HT-29 (cell line): Measurements from ENCODE around the gene ANKRD63. TPM values are rescaled to one million over a fixed set of nuclear protein-coding genes. Genes with fewer than 3 reads are reported as not detected.

ENCODE experiments used
- DNase-seq: peaks from one replicate; pipeline ENCODE4 v3.0.0-alpha.2; 2015; ENCODE audit warnings: low spot score
- total RNA-seq: library from RNA; depleted of rRNA; stranded (reverse); fragments of >200 nt; shearing (Covaris generic); gene quantifications from 2 replicates; pipeline ENCODE4 v1.2.3, GENCODE V29; 2014; rRNA removed

The ANKRD63 gene, protein sequence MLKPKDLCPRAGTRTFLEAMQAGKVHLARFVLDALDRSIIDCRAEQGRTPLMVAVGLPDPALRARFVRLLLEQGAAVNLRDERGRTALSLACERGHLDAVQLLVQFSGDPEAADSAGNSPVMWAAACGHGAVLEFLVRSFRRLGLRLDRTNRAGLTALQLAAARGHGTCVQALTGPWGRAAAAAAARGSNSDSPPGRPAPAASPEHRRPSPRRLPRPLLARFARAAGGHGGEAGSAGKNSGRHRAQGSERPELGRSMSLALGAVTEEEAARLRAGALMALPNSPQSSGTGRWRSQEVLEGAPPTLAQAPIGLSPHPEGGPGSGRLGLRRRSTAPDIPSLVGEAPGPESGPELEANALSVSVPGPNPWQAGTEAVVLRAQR
- total RNA-seq = not detected in 2 replicates

DNA sequence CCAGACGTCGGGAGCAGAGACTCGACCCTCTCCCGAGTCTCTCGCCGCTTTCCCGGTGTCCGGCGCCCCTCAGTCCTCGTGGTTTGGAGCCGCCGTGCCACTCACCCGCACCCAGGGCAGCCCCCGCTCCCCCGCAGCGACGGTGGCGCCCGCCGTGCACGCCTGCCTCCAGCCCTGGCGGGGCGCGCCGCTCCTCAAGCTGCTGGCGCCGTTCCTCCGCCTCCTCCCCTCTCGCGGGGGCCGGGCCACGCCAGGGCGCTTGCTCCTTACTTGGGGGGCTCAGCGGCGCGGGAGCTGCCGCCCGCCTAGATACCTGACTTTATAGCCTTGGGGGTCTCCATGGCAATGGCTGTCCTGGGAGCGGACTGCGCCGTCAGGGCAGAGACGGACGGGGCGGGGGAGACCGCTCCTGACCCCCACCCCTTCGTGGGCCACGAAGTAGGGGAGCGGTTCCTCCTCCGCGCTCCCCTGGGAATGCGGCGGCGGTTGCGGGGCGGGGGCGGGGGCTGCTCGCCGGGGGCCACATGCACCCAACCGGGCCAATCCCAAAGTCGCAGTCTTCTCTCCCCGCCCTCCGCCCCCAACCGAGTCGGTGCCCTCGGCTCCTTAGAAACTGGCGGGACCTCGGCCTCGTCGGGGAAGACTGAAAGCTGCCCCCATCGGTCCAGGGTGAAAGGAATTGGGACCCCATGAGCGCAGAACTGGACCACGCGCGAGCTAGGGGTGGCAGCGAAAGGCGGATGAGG, at the start of gene ANKRD63:
Gene ANKRD63 (minus strand): TSS at position 196 of the 746 bp plus-strand sequence. CDS start 478 bp downstream, outside the sequence.
- DNase-seq = no peak

DNA sequence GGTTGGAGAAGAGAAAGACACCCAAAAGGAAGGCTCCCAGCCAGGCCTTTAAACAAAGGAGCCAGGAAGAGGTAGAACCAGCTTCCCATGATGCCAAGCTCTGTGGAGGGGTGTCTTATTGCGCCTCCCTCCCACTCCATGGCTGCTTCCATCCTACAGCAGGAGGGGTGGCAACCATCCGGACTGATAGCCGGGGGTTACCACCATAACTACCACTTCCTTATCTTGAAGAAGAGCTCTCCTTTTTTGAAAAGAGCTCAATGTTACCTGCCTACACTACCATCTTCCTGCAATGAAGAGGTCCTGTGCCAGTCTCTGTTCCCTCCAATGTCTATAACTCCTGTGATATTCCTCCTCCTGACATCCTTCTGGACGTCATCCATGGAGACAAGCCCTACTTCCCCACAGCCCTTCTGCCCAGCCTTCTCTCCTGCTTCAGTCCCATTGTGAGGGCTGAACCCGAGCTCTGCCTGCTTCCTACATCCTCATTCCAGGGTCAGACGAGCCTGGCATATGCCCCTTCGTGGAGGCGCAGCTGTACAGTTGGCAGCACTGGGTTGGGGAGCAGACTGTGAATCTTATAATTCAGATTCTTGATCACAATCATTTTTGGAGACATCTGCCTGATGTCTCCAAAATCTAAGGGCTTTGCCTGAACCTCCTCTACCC, 49.4 kb upstream of the ANKRD63 start:
- DNase-seq = no peak

DNA sequence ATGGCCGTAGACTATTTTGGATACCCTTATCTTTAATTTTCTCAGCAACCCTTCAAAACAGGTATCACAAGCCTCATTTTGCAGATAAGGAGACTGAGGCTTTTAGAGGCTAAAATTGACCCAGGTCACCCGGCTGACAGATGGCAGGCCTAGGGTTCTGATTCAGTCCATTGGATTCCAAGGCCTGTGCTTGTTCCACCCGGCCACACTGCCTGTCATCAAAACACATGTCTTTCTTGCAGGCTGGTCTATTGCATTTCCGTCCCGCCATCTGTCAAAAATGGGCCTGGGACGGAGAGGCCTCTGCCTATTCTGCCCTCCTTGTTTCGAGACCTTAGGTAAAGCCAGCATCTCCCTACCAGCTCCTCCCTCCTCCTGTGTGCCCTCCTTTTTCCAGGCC, 48.8 kb upstream of the ANKRD63 start:
- no peak for DNase-seq

DNA sequence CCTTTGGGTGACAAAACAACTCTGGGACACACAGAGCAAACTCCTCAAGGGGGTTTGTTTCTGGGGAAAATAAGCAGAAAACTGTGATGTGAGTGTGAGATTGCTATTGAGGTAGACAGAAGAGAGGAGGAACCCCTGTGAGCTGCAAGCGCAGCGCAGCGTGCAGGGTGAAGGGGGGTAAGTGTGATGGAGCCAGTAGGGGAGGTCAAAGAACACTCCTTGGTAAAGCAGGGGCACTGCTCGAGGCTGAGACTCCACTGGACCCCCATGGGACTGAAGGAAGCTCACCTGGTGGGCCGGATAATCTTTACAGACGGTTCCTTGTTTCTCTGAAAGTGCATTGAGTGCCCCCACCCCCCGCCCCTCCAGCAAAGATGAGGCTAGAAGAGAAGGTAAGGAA, 48.2 kb upstream of the ANKRD63 start:
- DNase-seq = no peak

DNA sequence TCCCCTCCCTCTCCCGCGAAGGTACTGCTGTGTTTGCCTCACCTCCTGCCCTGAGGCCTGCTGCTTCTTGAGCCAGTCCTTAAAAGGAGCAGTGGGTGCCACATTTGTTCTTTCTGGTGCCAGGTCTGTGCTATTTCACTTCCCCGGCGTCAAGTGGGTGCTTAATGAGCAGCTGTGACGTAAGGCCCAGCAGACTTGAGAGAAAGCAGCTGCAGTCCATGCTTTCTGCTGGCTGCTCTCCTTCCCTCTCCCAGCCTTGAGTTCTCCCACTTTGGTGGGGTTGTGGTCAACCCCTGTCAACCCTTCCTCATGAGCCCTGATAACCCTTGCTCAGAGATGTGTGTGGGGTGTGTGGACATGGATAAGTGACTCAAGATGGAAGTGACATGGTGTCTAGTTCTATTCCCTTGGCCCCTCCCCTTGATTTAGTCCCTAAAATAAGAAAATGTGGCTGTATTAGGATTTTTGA, 47.5 kb upstream of the ANKRD63 start:
- no peak for DNase-seq

DNA sequence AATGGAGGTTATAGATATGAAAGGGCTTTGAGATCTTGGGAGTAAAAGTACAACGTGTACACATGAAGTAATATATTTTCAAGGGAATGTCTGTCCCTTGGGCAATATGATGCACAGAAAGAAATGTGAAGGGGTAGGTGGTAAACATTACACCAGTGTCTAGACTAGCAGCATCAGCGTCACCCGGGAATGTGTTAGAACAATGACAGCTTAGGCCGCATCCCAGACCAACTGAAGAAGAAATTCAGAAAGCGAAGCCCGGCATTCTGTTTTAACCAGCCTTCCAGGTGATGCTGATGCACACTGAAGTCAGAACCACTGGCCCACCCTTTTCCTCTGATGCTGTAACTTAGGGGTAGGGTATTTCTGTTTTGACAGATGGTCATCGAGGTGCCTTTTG, 46.9 kb upstream of the ANKRD63 start:
- DNase-seq = no peak

DNA sequence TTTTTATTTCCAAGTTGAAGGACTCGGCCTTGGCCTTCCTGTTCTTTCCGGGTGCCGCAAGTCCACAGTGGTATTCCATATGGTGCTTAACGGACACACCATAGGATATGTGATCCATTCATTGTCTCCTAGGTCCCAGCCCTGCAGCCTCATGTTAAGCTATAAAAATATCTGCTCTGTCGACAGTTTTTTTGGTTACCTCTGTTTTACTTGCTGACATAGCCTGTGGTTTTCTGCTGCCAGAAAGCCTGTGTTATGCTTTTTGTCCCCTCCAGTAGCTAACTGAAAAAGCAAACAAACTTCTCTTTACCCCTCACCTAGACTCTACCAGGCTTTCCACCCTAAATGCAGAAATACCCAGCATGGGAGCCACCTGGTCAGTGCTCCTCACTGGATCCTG, 45.9 kb upstream of the ANKRD63 start:
- no peak for DNase-seq

DNA sequence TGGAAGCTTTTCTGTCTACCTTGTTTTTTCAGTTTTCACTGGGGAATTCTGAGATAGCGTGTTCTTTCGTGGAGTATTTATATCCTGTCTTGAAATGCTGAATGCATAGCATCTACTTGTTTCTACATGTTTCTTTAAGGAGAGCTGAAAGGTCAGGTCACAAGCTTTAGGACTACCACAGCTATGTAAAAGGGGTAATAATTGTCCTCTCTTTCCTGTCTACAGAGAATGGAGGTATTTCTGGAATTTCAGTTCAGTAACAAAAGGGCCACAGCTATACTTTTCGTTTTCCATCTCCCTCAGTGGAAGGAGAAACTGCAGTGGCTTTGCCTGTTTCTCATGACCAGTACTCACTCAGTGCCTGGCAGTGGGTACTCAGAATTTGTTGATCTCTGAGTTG, 45.3 kb upstream of the ANKRD63 start:
- no peak for DNase-seq

DNA sequence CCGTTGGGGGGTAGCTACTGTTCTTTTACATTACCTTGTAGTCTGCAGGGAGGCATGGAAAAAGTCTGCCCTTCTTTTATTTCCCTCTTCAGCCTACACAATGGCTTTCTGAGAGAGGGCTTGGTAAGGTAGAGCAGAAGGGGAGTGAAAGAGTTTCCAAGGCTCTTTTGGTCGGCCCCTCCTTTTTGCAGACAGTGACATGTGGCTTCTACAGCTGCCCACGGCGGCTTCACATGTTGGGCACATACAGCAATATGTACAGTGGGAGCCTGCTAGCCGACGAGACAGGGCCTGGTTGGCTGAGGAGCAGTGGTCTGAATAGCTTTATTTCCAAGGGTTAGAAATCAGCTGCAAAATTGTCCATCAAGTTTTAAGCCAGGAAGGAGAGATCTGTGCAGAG, 44.6 kb upstream of the ANKRD63 start:
- no peak for DNase-seq

DNA sequence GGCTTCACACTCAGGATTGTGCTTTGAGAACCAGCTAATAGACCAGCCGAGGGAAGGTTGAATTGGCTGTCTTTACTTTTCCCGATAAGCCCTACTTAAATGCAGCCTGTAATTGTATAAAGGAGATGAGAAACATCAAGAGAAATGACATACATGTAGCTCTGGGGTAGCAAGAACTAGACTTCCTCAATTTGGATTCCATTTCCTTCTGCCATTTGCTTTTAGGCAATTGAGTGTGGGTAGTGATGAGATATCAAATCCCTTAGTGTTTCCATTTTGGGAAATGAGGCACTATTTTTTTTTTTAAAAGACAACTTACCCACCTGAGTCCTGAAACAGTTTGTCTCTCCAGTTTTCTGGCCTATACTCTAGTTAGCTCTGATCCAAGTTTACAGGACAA, 42.8 kb upstream of the ANKRD63 start:
- DNase-seq = no peak

DNA sequence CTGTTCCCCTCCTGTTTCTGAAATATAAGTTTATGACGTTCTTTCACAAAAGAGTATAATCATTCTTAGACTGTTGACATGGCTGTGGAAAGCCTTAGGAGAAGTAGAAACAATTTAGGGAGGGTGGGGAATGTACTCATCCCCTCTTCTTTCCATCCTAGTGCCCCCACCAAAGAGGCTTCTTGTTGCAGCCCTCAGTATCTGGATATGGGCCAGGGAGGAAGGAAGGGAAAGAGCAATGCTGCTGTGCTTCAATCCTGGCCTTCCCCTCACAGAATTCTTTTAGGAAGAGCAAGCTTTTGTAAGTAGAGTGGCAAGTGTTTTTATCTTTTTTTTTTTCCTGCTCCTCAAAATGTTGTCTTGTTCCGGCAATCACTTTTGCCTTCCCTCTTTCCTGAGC, 42.3 kb upstream of the ANKRD63 start:
- no peak for DNase-seq

DNA sequence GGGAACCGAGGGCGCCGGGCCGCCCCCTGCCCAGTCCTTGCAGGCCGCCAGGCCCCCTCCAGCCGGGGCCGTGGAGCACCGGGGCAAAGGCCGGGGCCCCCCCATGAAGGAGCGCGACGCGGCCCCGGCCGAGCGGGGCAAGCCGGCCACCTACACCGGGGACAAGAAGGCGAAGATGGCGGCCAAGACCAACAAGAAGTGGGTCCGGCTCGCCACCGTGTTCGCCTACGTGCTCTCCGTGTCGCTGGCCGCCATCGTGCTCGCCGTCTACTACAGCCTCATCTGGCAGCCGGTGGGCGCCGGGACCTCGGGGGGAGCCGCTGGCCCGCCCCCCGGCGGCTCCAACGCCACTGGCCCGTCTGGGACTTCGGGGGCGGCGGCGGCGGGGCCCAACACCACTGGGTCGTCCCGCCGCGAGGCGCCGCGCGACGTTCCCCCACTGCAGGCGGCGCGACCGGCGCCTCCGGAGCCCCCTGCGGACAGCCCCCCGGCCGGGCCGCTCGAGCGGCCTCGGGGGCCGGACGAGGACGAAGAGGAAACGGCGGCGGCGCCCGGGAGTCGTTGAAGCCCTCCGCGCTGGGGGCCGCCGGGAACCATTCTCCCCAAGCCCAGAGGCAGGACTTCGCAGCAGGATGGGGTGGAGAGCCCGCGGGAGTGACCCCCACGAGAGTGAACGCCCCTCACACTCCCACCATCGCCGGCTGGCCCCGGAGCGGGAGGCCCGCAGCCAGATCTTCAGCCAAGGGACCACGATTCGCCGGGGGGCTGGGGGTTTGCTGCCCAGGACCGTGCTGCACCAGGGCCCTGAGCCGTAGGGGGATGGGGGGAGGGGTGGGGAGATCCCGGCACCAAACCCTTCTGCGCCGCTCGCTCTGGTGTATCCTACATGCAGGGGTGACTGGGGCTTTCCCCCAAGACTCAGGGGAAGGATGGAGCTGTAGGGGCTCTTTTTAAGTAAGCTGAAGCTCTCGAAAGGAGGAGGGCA, 41.4 kb upstream of the ANKRD63 start:
- DNase-seq = no peak

DNA sequence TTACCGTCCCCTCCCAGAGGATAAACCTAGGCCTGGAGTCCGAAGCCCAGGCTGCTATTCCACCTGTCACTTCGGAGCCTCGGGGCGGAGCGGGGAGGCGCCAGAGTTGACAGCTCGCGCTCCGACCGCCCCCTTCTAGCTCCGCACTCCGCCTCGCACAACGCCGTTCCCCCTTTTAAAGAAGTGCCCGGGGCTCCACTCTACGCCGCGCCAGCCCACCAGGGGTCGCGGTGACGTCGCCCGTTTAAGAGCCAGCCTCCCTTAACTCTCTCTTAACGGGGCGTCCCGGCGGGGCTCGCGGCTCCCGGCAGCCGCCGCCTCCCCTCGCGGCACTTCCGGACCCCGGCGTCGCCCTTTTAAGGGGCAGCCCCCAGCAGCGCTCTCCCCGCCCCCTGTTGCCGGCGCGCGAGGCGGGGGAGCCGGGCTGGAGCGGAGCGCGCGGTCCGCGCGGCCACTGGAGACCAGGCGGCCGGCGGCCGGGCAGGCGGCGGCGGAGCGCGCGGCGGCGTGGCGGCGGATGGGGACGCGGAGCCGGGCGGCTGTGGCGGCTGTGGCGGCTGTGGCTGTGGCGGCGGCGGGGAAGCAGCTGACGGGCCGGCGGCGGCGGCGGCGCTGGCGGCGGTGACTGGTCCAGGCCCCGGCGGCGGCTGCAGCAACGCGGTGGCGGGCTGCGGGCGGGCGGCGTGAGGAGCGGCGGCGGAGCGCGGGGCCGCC, 40.5 kb upstream of the ANKRD63 start, which contains the start of gene INAFM2:
Gene INAFM2 (plus strand): TSS at position 454 of the 714 bp plus-strand sequence. CDS start 364 bp downstream, outside the sequence.
- DNase-seq = peak; percentile 95

DNA sequence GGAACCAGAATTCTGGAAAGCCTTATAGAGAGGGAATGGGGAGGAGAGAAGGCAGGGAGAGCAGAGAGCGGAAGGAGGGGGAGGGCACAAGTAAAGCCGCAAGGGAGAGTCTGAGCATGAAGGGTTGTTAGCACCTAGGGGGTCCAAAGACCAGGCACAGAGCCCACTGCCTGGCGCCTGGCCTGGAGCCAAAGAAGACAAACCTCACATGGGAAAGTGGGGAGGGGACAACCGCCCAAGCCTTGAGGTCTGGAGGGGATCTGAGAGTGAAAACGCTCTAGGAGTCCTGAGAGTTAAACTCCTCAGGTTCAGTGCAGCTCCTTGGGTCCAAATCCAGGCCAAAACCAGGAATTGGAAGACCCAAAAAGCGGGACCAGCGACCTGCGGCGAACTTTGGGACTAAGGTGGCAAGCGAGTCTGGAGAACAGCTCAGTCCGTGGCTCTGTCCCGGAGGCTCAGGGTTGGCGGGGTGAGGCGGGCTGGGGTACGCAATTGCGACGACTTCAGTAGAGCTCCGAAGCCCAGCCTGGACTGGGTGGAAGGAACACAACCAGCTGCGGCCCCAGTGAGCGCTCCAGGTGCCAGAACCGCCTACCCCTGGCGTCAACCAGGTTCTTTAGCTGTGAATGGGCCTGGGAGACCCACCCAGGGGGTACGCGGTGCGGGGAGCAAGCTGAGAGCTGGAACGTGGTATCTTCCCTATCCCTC, 39.8 kb upstream of the ANKRD63 start:
- DNase-seq = no peak

DNA sequence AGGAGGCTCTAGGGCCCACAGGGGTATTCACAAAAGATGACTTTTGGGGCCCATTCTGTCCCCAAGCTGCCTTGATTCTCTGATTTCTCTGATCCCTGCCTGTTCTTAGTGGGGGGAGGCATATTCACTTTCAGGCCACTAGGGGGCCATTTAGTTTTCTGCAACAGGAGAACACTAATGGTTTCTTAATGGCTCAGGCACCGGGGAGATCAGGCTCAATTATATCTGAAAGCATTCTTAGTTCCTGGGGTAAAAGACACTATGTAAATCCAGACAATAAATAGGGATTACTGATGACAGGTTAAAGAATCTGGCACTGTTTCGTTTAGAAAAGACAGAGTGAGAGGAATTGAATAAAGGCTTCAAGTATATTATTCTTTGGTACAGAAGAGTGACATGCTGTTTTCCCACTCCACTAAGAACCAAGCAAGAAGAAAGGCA, 38.1 kb upstream of the ANKRD63 start:
- peak; percentile 82 for DNase-seq

DNA sequence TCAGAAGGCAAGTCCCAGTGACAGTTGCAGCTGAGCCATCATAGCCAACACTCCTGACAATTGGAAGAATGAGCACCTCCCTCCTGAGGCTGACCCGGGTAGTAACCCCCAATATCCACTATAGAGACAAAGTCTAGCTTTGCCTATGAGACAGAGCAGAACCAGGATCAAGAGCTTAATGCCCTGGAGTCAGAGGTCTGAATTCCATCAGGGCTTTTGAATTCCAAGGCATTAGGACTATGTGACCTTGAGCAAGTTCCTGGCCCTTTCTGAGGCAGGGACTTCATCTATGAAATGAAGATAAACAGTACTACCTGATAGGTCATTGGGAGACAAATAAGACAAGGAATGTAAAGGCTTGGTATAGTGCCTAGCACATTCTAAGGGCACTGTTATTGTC, 37.5 kb upstream of the ANKRD63 start:
- DNase-seq = no peak

DNA sequence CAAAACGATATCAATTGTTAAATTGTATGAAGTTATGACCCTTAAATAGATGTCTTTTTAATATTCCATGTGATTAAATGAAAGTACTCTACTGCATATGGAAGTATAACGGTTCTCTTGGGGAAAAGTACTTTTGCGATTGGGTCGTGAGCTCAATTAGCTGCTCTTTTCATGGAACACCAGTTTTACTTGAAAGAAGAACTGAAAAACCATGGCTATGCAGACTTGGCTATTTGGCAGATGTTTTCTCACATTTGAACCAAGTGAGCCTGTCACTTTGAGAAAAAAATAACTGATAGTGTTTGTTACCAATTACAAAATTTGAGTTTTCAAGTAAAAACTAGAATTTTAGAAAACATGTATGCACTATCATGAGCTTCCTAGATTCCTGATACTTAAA, 34.7 kb upstream of the ANKRD63 start:
- no peak for DNase-seq

DNA sequence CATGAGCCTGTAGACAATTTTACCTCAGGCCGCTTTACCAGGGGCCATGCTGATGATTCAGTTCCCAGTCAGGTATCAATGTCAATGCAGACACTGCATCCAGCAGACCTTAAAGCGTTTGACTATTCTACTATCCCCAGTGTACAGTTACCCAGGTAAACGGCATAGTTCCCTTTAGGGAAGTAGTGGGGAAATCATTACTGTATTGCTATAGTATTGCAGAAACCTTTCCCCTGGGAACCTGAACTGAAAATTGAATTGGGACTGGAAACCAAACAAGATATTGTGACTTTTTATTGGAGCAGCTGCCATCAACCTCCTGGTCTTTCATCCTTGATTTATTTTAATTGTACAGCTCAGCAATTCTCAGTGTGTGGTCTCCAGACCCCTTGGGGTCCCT, 34.1 kb upstream of the ANKRD63 start:
- DNase-seq = no peak

DNA sequence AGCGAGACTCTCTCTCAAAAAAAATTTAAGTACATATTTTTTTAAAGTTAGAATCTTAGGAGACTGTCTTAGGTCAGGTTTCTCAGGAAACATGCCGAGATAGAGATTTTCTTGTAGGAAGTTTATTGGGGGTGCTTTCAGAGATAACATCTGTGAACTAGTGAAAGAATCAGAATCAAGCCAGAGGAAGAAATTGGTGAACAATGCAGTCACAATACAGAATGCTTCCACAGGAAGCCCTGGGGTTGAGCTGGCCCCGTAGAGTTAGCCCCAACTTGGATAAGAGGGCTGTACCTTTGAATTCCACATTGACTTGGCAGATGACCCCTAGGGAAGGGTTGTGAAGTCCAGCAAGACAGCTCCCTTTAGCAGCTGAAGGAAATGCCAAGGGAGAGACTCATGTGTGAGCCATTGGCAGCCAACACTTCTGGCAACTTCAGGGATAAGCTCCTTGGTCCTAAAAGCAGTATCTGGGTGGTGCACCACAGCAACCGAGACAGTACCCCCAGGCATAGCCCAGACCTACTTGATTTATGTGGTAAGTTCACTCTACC, 31.9 kb upstream of the ANKRD63 start:
- DNase-seq = no peak
